GM12801 (cell line): ENCODE data around the gene NEK2.

Experiments
- TF ChIP-seq, protein P1 (sequence below): IDR thresholded peaks from one replicate; pipeline ENCODE4 v1.5.1; 2011; ENCODE audit warnings: control low read depth; ENCODE audit not compliant: insufficient read length; ENCODE audit errors: extremely low read depth

NEK2 gene

DNA sequence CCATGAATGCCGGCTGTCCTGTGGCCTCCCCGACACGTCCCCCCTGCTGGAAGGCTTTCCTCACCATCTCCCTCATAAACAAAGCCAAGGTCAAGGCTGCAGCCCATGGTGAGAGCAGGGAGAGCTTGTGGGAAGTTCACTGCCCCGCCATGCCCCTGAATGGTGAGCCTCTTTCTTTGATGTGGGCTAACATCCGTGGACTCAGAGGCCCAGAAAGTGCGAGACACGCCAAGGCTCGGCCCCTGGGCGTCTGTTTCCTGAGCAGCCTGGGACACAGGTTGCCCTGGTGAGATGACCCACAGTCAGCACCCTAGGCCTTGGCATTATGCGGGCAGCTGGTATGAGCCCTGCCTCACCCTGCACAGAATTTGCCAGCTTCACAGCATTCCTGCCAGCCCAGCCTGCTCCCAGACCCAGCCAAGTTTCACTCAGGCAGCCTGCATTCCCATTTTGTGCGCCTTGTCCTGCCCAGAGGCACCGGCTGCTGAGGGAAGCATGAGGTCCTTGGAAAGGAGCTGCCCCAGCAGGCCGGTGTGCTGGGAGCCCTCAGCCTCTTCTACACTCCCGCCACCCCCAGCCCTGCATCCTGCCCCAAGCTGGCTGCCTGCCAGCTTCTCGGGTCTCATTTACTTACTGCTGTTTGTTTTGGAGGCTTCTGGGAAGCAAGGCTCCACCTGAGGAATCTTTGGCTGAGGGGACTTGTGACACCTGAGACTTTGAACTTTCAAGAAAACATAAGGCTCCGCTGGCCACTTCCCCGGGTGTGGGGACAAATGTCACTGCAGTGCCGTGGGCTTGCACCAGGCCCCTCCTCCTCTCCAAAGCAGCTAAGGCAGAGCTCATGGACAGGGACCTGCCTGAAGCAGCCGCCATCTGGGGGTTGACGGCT is 31.9 kb downstream of the NEK2 start:
- TF ChIP-seq, protein P1, sequence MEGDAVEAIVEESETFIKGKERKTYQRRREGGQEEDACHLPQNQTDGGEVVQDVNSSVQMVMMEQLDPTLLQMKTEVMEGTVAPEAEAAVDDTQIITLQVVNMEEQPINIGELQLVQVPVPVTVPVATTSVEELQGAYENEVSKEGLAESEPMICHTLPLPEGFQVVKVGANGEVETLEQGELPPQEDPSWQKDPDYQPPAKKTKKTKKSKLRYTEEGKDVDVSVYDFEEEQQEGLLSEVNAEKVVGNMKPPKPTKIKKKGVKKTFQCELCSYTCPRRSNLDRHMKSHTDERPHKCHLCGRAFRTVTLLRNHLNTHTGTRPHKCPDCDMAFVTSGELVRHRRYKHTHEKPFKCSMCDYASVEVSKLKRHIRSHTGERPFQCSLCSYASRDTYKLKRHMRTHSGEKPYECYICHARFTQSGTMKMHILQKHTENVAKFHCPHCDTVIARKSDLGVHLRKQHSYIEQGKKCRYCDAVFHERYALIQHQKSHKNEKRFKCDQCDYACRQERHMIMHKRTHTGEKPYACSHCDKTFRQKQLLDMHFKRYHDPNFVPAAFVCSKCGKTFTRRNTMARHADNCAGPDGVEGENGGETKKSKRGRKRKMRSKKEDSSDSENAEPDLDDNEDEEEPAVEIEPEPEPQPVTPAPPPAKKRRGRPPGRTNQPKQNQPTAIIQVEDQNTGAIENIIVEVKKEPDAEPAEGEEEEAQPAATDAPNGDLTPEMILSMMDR = no peak

DNA sequence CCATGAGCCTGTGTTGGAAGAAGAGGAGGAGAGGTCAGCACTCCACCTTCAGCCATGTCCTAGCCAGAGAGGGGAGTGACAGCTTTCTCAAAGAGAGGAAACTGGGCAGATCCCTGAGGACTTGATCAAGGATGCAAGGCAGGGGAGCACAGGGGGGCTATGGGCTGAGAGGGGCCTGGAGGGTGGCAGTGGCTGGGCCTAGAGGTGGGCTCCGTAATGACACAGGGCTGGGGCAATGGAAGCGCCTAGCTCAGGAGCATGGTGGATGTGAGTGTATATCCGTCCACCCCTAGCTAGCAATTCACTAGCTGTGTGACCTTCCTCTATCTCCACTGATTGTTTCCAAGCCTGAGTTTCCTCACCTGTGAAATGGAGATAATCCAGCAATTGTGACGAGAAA is 32.6 kb downstream of the NEK2 start:
- TF ChIP-seq, protein P1 = no peak

DNA sequence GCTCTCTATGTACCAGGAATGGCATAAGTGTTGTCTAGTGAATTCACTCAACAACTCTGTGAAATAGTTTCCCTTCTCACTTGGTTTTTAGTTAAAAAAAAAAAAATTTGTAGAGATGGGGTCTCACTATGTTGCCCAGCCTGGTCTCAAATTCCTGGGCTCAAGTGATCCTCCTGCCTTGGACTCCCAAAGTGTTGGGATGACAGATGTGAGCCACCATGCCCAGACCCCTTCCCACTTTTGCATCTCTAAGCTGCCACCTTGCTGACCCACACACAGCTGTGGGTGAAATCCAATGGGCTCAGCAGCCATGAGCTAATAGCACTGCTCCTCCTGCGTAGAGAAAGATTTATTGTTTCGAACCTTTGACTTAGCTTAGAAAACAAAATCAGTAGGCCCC is 33.5 kb downstream of the NEK2 start:
- TF ChIP-seq, protein P1 = no peak

DNA sequence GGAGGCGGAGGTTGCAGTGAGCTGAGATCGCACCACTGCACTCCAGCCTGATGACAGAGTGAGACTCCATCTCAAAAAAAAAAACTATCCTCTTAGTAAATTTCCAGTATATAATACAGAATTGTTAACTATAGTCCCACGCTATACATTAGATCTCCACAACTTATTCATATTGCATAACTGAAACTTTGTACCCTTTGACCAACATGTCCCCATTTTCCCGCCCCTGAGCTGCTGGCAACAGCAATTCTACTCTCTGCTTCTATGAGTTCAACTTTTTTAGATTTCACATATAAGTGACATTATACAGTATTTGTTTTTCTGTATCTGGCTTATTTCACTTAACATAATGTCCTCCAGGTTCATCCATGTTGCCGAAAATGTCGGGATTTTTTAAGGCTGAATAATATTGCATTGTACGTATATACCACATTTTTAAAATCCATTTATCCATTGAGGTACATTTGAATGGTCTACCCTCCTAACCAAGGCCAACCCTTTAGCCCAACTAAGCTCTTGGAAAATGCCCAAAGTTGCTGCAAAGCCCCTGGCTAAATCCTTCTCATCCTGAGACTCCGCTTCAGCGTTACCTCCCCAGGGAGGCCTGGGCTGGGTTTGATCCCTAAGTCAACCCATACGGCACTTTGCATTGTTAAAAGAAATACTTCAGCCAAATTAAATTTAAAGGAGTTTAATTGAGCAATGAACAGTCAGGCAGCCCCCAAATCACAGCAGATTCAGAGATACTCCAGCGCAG is 34.2 kb downstream of the NEK2 start:
- TF ChIP-seq, protein P1 = no peak

DNA sequence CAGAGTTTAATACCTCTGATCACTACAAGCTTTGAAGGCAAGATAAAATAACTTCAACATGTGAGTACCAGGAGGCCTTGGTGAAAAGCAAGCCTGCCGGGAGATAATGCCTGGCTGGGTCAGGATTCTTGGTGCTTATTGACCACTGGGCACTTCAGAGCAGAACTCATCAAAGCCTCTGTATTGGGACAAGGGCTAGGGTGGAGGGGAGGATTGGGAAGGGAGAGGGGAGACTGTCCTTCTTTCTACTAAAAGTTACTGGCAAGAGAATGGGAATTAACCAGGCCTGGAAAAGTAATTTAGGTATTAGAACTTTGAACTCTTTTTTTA is 35.2 kb downstream of the NEK2 start:
- TF ChIP-seq, protein P1 = no peak

DNA sequence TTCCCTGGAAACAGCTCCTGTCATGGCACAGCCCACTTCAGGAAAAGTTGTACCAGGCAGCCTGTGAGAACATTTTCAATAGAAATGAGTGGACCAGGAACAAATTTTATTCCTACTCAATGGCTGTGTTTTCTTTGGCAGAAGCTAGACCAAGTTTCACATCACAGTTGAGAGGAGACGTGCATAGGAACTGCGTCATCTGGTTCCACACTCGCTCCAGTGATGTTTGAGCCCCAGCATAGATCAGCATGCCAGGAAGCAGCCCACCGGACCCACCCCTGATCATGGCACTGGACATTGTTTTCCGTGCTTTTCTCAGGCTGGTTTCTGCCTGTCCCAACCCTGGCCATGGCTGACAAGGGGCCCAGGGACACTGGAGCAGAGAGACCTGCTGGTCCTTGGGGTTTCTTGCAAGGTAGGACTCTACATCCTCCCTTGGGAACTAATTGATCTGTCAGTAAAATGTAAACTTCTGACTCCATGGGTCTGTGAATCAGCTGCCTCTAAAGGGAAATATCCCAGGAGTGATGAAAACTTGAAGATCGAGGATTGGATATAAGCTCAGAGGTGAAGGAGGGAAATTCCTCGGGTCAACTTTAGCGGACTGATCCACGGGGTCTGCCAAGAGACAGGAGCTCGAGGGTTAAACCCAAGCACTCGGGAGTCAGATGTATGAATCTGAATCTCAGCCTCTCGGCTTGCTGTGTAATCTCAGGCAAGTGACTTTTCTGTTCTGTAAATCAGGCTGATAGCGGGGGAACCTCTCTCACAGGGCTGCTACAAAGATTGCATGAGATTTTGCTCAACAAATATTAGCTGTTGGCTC is 35.7 kb downstream of the NEK2 start:
- TF ChIP-seq, protein P1 = no peak

DNA sequence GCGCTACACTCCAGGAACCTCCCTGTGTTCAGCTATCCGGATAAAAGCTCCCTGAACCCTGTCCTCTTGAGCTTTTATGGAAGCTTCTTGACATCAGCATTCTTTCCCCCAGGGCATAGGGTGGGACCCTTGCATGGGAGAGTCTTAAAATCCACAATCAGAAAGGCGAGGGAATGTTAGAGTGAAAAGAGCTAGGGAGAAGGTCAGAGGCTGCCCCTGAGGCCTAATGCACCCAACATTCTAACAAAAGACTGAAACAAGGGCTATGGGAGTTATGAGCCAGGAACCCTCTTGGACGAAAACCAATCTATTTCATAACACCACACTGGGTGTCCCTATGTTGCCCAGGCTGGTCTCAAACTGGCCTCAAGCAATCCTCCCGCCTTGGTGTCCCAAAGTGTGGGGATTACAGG is 36.7 kb downstream of the NEK2 start:
- TF ChIP-seq, protein P1 = no peak
